ENCODE measurements around the gene BAG1. TPM values are rescaled to one million over a fixed set of nuclear protein-coding genes. Genes with fewer than 3 reads are reported as not detected.

BAG1 gene
- total RNA-seq, 2 donors from 2014 or later = 38.7 to 39.9 TPM

DNA sequence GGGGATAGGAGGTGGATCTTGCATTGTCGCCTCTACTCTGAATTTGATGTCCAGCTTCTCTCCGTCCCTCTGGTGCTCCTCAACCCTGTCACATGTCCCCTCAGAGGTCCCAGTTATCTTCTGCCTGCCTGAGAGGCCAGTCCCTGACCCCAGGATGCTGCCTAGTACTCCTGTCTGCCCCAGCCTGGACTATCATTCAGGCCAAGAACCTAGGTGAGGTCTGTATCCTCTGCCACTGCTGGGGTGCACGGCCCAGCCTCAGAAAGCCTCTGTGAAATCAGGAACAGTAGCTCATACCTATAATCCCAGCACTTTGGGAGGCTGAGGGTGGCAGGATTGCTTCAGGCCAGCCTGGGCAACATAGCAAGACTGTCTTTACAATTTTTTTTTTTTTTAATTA is 15.9 kb downstream of the BAG1 start:
- 94 to 100% methylated on average over 2 to 3 of the region's 3 CpGs for WGBS, 2 experiments (ENCODE audit: insufficient coverage in 1 of 2, insufficient read length in 1 of 2)

DNA sequence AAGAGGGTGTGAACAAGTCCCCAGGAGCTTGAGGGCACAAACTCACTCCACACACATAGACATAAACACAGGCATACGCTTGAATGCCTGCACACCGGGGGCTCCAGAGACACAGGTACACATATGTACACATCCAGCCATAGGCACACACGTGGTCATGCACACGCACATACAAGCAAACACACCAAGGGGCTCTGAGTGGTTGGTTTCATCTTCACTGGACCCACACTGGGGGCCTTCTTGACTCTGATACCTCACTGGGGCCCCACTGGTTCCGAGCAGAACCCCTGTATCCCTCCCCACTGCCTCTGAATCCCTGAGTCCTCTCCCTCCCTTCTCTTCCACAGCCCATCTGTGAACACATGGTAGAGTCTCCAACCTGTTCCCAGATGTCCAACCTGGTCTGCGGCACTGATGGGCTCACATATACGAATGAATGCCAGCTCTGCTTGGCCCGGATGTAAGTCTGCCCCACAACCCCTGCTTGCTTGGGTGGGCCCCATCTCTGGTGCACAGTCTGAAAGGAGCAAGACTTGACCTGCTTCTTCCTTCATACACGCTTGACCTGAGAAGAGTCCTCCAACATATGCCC is 18.1 kb downstream of the BAG1 start:
- Mint-ChIP-seq H3K36me3 (ENCODE audit: low read depth) (peaks cover 6% of the 10 kb centered on the region), H3K27me3 (ENCODE audit: insufficient read depth) (peaks cover 8% of the 10 kb centered on the region), H3K4me1 (no peaks in the 10 kb centered on the region), H3K4me3 (no peak overlapping the region), H3K9me3 (no peaks in the 10 kb centered on the region), H3K27ac (no peak overlapping the region)
- no peaks in the 10 kb centered on the region for H3K9me3 ChIP-seq (ENCODE audit: control insufficient read depth, low read length)
- H3K9ac ChIP-seq (ENCODE audit: extremely low read depth, low read length, poor library complexity, severe bottlenecking) = no peak overlapping the region
- H3K27me3 ChIP-seq (ENCODE audit: control insufficient read depth, insufficient read depth, low read length, poor library complexity, severe bottlenecking) = no peaks in the 10 kb centered on the region
- no peak overlapping the region for H3K27ac ChIP-seq (ENCODE audit: low read depth, low read length)
- WGBS, 2 experiments (ENCODE audit: insufficient coverage in 1 of 2, insufficient read length in 1 of 2) = 75 to 94% methylated on average over 4 to 9 of the region's 9 CpGs
- DNase-seq = no peak
- no peak overlapping the region for H3K4me3 ChIP-seq (ENCODE audit: low read length)
- no peak for TF ChIP-seq CTCF (conservative IDR thresholded peaks at IDR 0.05)
- H3K36me3 ChIP-seq (ENCODE audit: control insufficient read depth, insufficient read depth, low read length) = no peaks in the 10 kb centered on the region
- H3K4me1 ChIP-seq (ENCODE audit: control insufficient read depth, insufficient read depth, low read length) = no peaks in the 10 kb centered on the region

More for the DNA sequence above, 15.9 kb downstream of the BAG1 start:
- H3K9me3 ChIP-seq (ENCODE audit: control insufficient read depth, low read length) = no peaks in the 10 kb centered on the region
- peaks cover 5% of the 10 kb centered on the region for H3K4me1 Mint-ChIP-seq
- TF ChIP-seq CTCF (conservative IDR thresholded peaks at IDR 0.05) = no peak
- H3K4me3 ChIP-seq (ENCODE audit: low read length) = no peak overlapping the region
- H3K36me3 ChIP-seq (ENCODE audit: control insufficient read depth, insufficient read depth, low read length) = peaks cover 4% of the 10 kb centered on the region
- DNase-seq = no peak
- H3K4me1 ChIP-seq (ENCODE audit: control insufficient read depth, insufficient read depth, low read length) = no peaks in the 10 kb centered on the region
- peaks cover 3% of the 10 kb centered on the region for H3K27me3 Mint-ChIP-seq (ENCODE audit: insufficient read depth)
- H3K9ac ChIP-seq (ENCODE audit: extremely low read depth, low read length, poor library complexity, severe bottlenecking) = no peak overlapping the region
- H3K27ac ChIP-seq (ENCODE audit: low read depth, low read length) = no peak overlapping the region
- no peaks in the 10 kb centered on the region for H3K9me3 Mint-ChIP-seq
- H3K27me3 ChIP-seq (ENCODE audit: control insufficient read depth, insufficient read depth, low read length, poor library complexity, severe bottlenecking) = no peaks in the 10 kb centered on the region
- no peak overlapping the region for H3K27ac Mint-ChIP-seq
- H3K36me3 Mint-ChIP-seq (ENCODE audit: low read depth) = peaks cover 19% of the 10 kb centered on the region
- no peak overlapping the region for H3K4me3 Mint-ChIP-seq

DNA sequence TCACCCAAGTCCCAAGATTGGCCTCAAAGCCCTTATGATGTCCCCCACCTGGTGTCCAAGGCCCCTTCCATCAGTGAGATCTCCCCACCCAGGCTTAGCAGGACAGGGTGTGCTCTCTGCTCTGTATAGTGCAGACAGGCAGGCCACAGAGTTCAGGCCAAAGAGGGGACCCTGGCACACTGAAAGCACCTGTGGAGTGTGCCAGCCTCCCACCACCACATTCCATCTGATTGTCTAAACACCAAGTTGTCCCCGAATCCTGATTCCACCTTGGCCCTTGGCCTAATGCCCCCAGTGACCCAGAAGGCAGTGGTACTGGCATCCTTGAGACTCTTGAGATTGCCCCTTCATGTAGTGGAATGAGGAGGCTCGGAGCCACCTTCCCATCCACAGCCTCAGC is 19.2 kb downstream of the BAG1 start:
- H3K27ac ChIP-seq (ENCODE audit: low read depth, low read length) = no peak overlapping the region
- WGBS, 2 experiments (ENCODE audit: insufficient coverage in 1 of 2, insufficient read length in 1 of 2) = 85 to 94% methylated on average over 2 of the region's 2 CpGs
- H3K4me1 Mint-ChIP-seq = no peaks in the 10 kb centered on the region
- TF ChIP-seq CTCF (conservative IDR thresholded peaks at IDR 0.05) = no peak
- no peaks in the 10 kb centered on the region for H3K9me3 Mint-ChIP-seq
- no peak overlapping the region for H3K4me3 ChIP-seq (ENCODE audit: low read length)
- no peaks in the 10 kb centered on the region for H3K27me3 ChIP-seq (ENCODE audit: control insufficient read depth, insufficient read depth, low read length, poor library complexity, severe bottlenecking)
- H3K36me3 ChIP-seq (ENCODE audit: control insufficient read depth, insufficient read depth, low read length) = no peaks in the 10 kb centered on the region
- no peak overlapping the region for H3K4me3 Mint-ChIP-seq
- H3K27ac Mint-ChIP-seq = no peak overlapping the region
- no peak overlapping the region for H3K9ac ChIP-seq (ENCODE audit: extremely low read depth, low read length, poor library complexity, severe bottlenecking)
- peaks cover 2% of the 10 kb centered on the region for H3K36me3 Mint-ChIP-seq (ENCODE audit: low read depth)
- DNase-seq = no peak
- H3K27me3 Mint-ChIP-seq (ENCODE audit: insufficient read depth) = peaks cover 15% of the 10 kb centered on the region
- no peaks in the 10 kb centered on the region for H3K9me3 ChIP-seq (ENCODE audit: control insufficient read depth, low read length)
- H3K4me1 ChIP-seq (ENCODE audit: control insufficient read depth, insufficient read depth, low read length) = peaks cover 3% of the 10 kb centered on the region
